Stimulated activated CD8-positive, alpha-beta memory T cell treated with anti-CD3 and anti-CD28 coated beads, Interleukin-12 subunit alpha, Interleukin-12 subunit beta, amount 100 ng/mL, for 4 hours (primary cell): Measurements from ENCODE around the gene PLCB1.
"Not testable (repeated sequence)": the region's sequence is repeated elsewhere in the genome, so short reads cannot be mapped to it uniquely, and the experiment has no call there.

Experiments
- DNase-seq: peaks from one replicate; pipeline ENCODE4 v3.0.0-alpha.2; 2020; ENCODE audit warnings: low read depth

The PLCB1 gene

DNA sequence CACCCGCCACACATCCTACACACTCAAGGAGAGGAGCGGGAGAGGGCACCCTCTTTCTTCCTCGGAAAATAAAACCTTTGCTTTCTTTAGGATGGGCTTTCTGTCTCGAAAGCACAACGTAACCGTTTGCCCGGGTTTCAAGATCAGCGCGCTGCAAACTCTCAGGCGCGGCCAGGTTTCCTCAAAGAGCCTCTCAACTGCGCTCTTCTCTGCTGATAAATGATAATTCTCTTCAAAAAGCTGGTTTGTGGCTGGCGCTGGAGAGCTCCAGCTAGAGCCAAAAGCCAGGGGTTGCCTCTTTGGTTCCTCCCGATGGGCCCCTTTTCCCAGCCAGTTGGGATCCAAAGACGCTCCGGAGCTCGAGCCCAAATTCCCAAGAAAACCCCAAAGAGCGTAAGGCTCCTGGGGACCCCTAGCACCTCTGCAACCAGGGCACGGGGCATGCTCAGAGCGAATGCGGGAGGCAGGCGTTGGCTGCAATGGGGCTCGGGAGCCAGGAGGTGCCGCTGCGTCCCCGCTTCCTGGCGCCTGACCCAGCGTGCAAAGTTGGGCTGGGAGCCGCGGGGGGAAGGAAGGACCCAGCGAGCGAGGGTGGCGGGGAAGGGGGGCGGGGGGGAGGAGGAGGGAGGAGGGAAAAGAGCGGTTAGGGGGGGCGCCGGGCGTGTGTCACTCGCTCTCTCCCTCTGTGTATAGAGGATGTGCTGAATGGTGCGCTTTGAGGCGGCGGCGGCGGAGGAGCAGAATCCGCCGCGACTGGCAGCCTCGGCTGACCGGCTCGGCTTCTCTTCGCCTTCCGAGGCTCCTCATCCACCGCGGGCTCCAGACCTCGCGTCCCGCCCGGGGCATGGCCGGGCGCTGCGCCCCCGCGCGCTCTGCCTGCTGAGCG is at the start of gene PLCB1:
PLCB1 (plus strand) TSS at position 669 of the 886 bp plus-strand sequence. CDS start 386 bp downstream, outside the sequence.
- peak; percentile 72 for DNase-seq

DNA sequence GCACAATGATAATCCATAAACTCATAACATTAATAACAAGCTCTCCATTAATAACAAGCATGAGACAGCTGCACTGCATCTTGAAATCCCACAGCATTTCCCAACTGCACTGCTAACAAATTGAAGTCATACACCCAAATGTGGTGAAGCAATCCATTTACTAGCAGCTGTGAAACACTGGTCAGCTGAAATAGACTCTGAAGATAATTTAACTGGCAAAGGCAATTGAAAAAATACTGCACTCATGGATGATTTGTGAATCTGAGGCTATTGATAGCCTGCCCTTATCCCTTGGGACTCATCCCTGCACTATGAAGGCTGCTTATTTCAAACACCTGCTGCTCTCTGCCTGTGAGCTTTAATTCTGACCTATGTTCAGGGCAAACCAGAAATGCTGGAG is 49.1 kb upstream of the PLCB1 start:
- DNase-seq, result no peak

GRCh38 chr20:8089668-8090067 is 42.4 kb upstream of the PLCB1 start:
- DNase-seq, result no peak

- no peak for DNase-seq
Measured at GRCh38 chr20:8094415-8094818, 37.6 kb upstream of the PLCB1 start.

- DNase-seq, result no peak
Measured at GRCh38 chr20:8094850-8095249, 37.2 kb upstream of the PLCB1 start.

DNA sequence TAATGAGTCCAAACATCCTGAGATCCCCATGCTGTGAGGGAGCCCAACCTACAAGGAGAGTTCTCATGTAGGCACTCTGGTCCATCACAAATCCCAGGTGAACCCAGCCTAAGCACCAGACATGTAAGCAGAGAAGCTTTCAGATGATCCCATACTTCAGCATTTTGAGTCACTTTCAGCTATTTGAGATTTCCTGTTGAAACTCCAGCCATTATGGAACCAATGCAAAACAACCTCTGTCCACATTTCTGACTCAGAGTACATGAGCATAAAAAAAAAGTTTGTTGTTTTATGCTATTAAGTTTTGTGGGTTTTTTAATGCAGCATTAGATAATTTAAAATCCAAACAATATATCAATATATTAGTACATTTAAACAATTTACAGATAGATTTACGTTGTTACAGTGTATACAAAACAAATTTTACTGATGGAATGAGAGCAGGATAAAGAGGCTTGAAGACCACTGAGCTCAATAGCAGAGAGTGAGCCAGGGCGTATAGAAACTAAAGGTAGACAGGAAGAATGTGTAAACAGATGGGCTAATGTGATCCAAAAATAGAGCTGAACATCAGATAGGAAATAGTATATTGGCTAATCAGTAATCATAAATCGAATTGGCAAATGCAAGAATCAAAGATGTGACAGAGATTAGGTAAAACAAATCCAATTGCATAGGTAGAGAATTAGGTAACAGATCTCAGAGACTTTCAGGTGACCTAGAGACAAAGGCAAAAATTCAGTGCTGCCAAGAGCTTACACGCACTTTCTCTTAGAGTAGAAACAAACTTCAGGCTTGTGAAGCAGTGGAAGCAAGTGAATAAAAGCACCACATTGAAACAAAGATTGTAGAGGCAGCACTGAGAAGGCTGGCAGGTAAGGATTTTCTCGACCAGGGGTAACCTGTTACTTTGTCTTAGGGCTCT is 36.2 kb upstream of the PLCB1 start:
- no peak for DNase-seq

DNA sequence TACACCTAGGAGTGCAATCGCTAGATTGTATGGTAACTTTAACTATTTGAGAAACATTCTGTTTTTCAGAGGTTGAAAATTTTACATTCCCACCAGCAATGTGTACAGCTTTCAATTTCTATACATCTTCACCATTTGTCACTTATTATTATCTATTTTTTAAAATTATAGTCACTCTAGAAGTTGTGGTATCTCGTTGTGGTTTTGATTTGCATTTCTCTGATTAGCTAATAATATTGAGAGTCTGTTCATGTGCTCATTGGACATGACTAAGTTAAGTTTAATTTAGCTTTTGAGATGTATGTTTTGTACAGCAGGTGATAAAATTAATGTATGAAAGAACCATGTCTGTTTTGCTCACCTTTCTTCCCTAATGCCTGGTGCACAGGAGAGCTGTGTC is 34.8 kb upstream of the PLCB1 start:
- DNase-seq, result no peak

DNA sequence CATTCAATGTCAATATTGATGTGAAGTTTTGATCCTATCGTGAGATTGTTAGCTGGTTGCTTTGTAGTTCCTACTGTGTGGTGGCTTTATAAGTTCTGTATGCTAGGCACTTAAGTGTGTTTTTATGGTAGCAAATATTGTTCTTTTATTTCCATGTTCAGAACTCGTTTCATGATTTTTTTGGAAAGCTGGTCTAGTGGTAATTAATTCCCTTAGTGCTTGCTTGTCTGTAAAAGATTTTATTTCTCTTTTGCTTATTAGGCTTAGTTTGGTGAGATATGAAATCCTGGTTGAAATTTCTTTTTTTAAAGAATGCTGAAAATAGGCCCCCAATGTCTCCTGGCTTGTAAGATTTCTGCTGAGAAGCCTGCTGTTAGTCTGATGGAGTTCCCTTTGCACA is 27.8 kb upstream of the PLCB1 start:
- DNase-seq, result no peak

DNA sequence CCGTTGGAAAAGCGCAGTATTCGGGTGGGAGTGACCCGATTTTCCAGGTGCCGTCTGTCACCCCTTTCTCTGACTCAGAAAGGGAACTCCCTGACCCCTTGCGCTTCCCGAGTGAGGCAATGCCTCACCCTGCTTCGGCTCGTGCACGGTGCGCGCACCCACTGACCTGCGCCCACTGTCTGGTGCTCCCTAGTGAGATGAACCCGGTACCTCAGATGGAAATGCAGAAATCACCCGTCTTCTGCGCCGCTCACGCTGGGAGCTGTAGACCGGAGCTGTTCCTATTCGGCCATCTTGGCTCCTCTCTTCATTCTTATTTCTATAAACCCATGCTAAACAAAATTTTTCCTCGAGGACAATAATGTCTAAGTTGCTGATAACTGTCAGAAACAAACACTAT is 17.5 kb upstream of the PLCB1 start:
- not testable (repeated sequence) for DNase-seq

DNA sequence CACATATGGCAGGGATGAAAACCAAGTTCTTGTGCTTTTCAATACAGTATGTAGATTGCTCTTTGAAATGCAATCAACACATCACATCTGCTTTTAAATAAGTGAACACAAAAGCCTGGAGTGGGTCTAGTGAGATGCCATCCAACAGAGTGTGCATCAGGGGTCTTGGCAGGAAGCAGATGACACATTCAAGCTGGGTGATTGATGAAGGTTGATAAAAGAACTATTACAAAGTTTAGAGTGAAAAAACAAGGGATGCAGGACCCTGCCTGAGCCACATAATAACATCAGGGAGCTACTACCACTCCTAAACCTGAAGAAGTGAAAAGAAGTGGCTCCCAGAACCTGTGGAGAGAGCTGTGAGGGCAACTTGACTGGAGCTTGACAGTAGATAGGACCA is 16.6 kb upstream of the PLCB1 start:
- no peak for DNase-seq

- DNase-seq, result no peak
Measured at GRCh38 chr20:8116067-8116811, 15.8 kb upstream of the PLCB1 start.

- DNase-seq, result no peak
Measured at GRCh38 chr20:8117636-8118035, 14.4 kb upstream of the PLCB1 start.

DNA sequence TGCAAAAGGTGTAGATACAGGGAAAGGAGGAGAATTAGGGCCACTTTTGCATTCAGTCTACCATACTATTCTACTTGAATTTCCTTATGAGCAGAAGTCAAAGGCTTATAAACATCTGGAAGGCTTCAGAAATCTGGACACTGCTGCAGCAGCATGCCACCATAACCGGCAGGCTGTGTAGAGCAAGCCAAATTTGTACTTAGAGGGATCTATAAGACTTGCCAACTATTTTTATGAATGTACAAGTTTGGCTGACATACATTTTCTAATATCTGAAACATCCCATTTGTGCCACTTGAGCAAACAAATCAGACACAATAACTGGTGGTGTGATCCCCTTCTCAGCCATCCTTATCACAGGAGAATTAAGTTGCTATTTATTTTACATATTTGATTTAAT is 14.0 kb upstream of the PLCB1 start:
- no peak for DNase-seq

DNA sequence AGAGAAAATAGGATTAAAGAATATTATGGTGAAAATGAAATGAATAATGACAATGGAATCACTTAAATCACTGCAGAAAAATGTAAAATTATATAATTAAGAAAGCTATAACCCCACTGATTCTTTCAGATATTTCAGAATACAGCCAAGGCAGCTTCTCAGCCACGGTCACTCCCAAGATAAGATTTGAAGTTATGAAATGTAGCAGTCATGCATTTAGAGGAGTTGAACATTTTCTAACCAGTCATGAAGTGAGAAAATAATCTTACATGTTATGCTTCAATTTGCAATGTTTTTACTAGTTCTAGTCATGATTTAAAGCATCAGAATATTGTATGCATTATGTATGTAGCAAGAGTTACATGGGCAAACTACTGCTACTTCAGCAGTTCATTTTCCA is 13.3 kb upstream of the PLCB1 start:
- DNase-seq, result no peak

DNA sequence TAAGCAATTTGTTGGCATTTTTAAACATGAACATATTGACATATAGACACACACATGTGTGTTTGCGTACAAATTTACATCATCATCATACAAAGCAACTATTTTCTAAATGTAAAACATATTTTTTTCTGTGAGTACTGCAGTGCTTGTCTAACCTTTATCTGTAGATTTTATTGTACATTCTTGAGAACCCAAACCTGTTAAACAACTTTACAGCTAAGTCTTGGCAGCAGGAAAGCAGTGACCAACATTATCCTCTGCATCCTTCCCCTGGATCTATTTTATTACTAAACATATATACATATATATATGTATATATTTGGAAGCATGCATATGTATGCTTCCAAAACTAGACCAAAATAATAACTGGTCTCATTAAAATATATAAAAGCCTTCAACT is 10.4 kb upstream of the PLCB1 start:
- DNase-seq, result no peak

GRCh38 chr20:8124639-8125038 is 7.4 kb upstream of the PLCB1 start:
- DNase-seq, result no peak

GRCh38 chr20:8126181-8126580 is 5.9 kb upstream of the PLCB1 start:
- DNase-seq, result no peak

DNA sequence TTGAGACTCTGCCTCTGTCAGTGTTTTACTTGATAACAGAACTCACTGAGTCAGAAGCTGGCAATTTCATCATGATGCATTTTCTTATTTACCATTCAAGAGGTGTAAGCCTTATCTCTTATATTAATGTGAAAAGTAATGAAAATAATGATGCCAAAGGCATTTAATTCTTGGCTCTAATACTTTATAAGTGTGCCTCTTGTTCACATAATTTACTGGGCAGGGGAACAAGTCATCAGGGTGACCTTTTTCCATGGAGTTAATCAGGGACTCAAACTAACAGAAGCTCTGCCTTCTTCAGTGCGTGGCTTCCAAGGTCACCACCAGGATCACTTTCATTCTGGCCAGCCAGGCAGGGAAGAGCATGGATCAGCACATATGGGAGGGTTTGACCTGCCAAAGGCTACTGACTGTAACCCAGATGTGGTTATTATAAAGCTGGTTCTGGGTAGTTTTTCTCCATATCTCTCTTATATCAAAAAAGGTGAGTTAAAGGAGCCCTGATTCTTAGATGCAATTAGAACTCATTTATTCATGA is 5.2 kb upstream of the PLCB1 start:
- DNase-seq, result no peak

GRCh38 chr20:8127553-8128255 is 4.4 kb upstream of the PLCB1 start:
- no peak for DNase-seq

GRCh38 chr20:8128291-8129060 is 3.6 kb upstream of the PLCB1 start:
- no peak for DNase-seq
